HPDE6-E6E7 (cell line): Measurements from ENCODE around the gene SLC35G3.
"Not testable (repeated sequence)": the region's sequence is repeated elsewhere in the genome, so short reads cannot be mapped to it uniquely, and the experiment has no call there.

ENCODE experiments used
- DNase-seq: peaks from one replicate; pipeline ENCODE4 v3.0.0; 2011; ENCODE audit warnings: missing footprints; ENCODE audit errors: extremely low spot score

The SLC35G3 gene

GRCh38 chr17:35164716-35165115 lies 29.5 kb downstream of the SLC35G3 start:
- DNase-seq = no peak

- no peak for DNase-seq
Observed at GRCh38 chr17:35163886-35164285, 30.3 kb downstream of the SLC35G3 start.

- no peak for DNase-seq
Observed at GRCh38 chr17:35162755-35163154, 31.4 kb downstream of the SLC35G3 start.

GRCh38 chr17:35161281-35161761 lies 32.9 kb downstream of the SLC35G3 start:
- DNase-seq = no peak

- no peak for DNase-seq
Observed at GRCh38 chr17:35160354-35161201, 33.6 kb downstream of the SLC35G3 start.

GRCh38 chr17:35159940-35160339 lies 34.3 kb downstream of the SLC35G3 start:
- DNase-seq = no peak

GRCh38 chr17:35155246-35155645 lies 38.9 kb downstream of the SLC35G3 start:
- DNase-seq = no peak

GRCh38 chr17:35154196-35155165 lies 39.7 kb downstream of the SLC35G3 start:
- no peak for DNase-seq

GRCh38 chr17:35152421-35153140 lies 41.6 kb downstream of the SLC35G3 start:
- no peak for DNase-seq

- DNase-seq = not testable (repeated sequence)
Observed at GRCh38 chr17:35151080-35151479, 43.1 kb downstream of the SLC35G3 start.

GRCh38 chr17:35149941-35150340 lies 44.3 kb downstream of the SLC35G3 start:
- DNase-seq = no peak

GRCh38 chr17:35148144-35148543 lies 46.0 kb downstream of the SLC35G3 start:
- no peak for DNase-seq

- no peak for DNase-seq
Observed at GRCh38 chr17:35147375-35147905, 46.8 kb downstream of the SLC35G3 start, which contains the start of gene UNC45B. Gene UNC45B, plus strand, starts transcription at chr17:35147817. Its CDS starts 447 bp downstream, at chr17:35148264.

GRCh38 chr17:35146214-35146833 lies 47.9 kb downstream of the SLC35G3 start:
- DNase-seq = no peak

GRCh38 chr17:35144840-35145239 lies 49.4 kb downstream of the SLC35G3 start:
- DNase-seq = no peak
